Thoracic aorta endothelial cell (primary cell): ENCODE data around the gene MBLAC1. TPM values are rescaled to one million over a fixed set of nuclear protein-coding genes. Genes with fewer than 3 reads are reported as not detected.

Source experiments
- small RNA-seq: library from RNA; depleted of rRNA; stranded (forward); fragments of <200 nt; gene quantifications from one replicate; pipeline ENCODE3, GENCODE V24; 2012
- total RNA-seq: library from RNA; depleted of rRNA; stranded (reverse); fragments of >200 nt; gene quantifications from 2 replicates; pipeline ENCODE4 v1.2.3, GENCODE V29; 2012

Gene MBLAC1
- total RNA-seq = 1.3 and 1.9 TPM in 2 replicates

DNA sequence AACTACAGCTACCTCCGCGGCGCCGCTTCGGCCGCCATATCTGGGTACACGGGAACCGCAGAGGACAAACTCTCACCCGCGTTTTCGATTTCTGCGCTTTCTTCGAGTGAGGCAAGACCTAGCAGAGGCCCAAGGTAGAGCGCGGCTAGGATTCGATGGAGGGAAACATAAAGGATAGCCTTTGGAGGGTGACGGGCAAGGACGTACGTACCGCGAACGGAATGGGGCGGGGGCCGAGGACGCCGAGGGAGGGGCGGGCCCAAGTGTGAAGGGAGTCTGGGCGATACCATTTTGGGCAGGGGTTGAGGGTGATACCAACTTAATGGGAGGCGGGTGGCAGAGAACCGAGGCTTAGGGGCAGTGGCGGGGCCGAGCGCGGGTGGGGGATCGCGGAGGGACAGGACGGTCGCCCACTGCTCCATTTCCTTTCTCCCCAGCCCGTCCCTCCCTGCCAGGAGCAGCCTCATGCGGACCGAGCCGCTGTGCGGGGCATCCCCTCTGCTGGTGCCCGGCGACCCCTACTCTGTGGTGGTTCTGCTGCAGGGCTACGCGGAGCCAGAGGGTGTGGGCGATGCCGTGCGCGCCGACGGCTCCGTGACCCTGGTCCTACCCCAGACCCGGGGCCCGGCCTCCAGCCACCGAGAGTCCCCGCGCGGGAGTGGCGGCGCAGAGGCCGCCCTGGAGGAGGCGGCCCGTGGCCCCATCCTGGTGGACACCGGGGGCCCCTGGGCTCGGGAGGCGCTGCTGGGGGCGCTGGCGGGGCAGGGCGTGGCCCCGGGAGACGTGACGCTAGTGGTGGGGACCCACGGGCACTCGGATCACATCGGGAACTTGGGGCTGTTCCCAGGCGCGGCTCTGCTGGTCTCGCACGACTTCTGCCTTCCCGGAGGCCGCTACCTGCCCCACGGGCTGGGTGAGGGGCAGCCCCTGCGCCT, at the start of gene MBLAC1:
Gene MBLAC1, plus strand, starts transcription at position 37 of the 935 bp plus-strand sequence. Its CDS starts 429 bp downstream, at position 466.

GRCh38 chr7:100081535-100082102, 45.1 kb upstream of the MBLAC1 start, which contains the start of gene ZNF3:
TSS of gene ZNF3 (minus strand) at chr7:100081723. CDS start at chr7:100077357, 4,366 bp downstream.

GRCh38 chr7:100088621-100089457, 37.9 kb upstream of the MBLAC1 start, which contains the start of gene COPS6:
TSS of gene COPS6 (plus strand) at chr7:100088969. CDS start at chr7:100088991, 22 bp downstream.

GRCh38 chr7:100101016-100101862, 25.5 kb upstream of the MBLAC1 start, which contains the start of the genes AP4M1 and MCM7:
TSS of gene AP4M1 (plus strand) at chr7:100101643. CDS start at chr7:100101715, 72 bp downstream.
TSS of gene MCM7 (minus strand) at chr7:100101397. CDS start at chr7:100101294, 103 bp downstream.

DNA sequence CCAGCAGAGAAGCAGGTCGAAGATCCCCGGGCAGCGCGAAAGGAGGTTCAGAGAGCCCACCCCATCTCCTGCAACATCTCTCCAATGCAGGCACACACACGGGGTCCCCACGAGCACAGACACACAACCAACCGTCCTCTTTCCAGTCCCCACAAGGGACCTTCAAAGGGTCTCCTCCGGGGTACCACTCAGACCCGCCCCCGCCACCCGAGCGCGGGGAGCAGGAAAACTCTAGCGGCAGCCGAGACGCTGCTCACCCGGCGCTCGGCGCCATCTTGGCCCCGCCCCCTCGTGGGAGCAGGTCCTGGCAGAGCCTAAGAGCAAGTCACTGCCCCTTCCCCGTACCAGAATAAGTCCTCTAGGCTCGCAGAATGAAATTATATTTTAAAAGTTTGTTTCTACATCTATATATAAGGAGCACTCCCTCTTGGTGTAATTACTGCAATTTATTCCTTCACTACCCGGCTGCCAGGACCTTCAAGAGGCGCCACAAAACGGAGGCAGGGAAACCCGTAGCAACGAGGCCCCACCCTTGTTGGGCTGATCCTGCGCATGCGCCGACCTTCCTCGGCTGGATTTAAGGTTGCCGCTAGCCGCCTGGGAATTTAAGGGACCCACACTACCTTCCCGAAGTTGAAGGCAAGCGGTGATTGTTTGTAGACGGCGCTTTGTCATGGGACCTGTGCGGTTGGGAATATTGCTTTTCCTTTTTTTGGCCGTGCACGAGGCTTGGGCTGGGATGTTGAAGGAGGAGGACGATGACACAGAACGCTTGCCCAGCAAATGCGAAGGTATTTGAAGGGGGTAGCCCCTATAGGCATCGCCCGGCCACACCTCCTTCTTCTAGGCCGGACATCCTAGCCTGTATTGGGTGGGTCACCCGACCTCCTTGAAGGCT, 7.4 kb upstream of the MBLAC1 start, which contains the start of the genes CNPY4 and TAF6:
Gene CNPY4, plus strand, starts transcription at position 563 of the 898 bp plus-strand sequence. Its CDS starts 111 bp downstream, at position 674.
Gene TAF6, minus strand, starts transcription at position 287 of the 898 bp plus-strand sequence. CDS start 5,149 bp downstream, outside the sequence.

DNA sequence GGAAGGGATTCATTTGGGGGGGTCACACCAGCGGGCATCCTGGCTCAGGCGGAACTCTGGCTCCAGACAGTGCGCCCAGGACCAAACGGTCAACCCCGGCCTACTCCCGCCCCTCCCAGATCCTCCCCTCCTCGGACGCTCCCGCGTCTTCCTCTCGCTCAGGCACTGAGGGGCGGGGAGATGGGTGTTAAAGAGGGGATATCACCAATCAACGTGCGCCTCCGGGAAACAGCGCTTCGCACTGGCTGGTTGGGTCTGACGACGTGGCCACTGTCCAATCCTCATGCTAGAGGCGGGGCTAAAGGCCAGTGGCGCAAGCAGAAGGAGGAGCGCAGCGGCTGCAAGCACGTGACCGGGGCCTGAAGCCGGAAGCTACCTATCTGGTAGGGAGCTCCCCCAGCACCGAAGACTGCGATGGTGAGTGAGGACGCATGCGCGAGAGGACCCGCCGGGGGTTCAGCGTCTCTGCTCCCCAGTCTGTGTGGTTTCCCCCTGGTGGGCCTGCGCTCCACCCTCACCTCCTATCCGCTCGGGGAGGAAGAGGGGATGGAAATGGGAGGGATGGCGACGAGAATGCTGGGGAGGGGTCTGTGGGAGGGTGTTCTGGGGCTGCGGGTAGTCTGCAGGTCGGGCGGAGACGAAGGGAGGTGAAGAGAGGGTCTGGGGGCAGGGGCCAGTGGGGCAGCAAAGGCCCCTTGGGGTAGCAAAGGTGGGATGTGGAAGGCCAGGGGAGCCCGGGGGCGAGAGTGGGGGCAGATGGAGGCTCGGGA, 22.0 kb downstream of the MBLAC1 start, which contains the start of gene LAMTOR4:
Gene LAMTOR4, plus strand, starts transcription at position 360 of the 770 bp plus-strand sequence. Its CDS starts 55 bp downstream, at position 415.

GRCh38 chr7:100158229-100159098, 31.7 kb downstream of the MBLAC1 start, which contains the start of gene TRAPPC14:
TSS of gene TRAPPC14 (minus strand) at chr7:100158723. CDS start at chr7:100158499, 224 bp downstream.

GRCh38 chr7:100177045-100178001, 50.6 kb downstream of the MBLAC1 start, which contains the start of the genes GPC2 and STAG3:
TSS of gene GPC2 (minus strand) at chr7:100177381. CDS start at chr7:100177199, 182 bp downstream.
TSS of gene STAG3 (plus strand) at chr7:100177918. CDS start at chr7:100180557, 2,639 bp downstream.

Small RNA genes within 50 kb of the gene (small RNA-seq; reads per million reads assigned to genes)
- 5,521 reads per million, percentile 100 among the genes with 10 or more reads in this experiment for gene MIR106B
- 2,768 reads per million, percentile 100 among the genes with 10 or more reads in this experiment for gene MIR25
- gene MIR93 = 6,845 reads per million, percentile 100 among the genes with 10 or more reads in this experiment

Other genes starting within 250 kb of the MBLAC1 start
- 0.22 and 0.53 TPM in 2 replicates for gene OR2AE1, start 249.9 kb upstream of the MBLAC1 start, total RNA-seq
- gene TRIM4, start 207.4 kb upstream of the MBLAC1 start, total RNA-seq = 22.5 and 28.4 TPM in 2 replicates
- 0.13 TPM in 1 of 2 replicates, not detected in the other for gene GJC3, start 197.3 kb upstream of the MBLAC1 start, total RNA-seq
- not detected in 2 replicates for gene AZGP1, start 150.9 kb upstream of the MBLAC1 start, total RNA-seq
- gene ZKSCAN1, start 111.4 kb upstream of the MBLAC1 start, total RNA-seq = 40.4 and 41.8 TPM in 2 replicates
- gene ZSCAN21, start 77.2 kb upstream of the MBLAC1 start, total RNA-seq = 6.6 and 6.8 TPM in 2 replicates
- 32.5 and 35.1 TPM in 2 replicates for gene ZNF3, start 45.2 kb upstream of the MBLAC1 start, total RNA-seq
- 103 and 116 TPM in 2 replicates for gene COPS6, start 38.0 kb upstream of the MBLAC1 start, total RNA-seq
- 121 and 175 TPM in 2 replicates for gene MCM7, start 25.6 kb upstream of the MBLAC1 start, total RNA-seq
- 14.5 and 18.9 TPM in 2 replicates for gene AP4M1, start 25.3 kb upstream of the MBLAC1 start, total RNA-seq
- 38.8 and 58.2 TPM in 2 replicates for gene TAF6, start 7.6 kb upstream of the MBLAC1 start, total RNA-seq
- gene CNPY4, start 7.3 kb upstream of the MBLAC1 start, total RNA-seq = 18.9 and 21.9 TPM in 2 replicates
- 72.7 and 77.8 TPM in 2 replicates for gene LAMTOR4, start 22.0 kb downstream of the MBLAC1 start, total RNA-seq
- 9.9 and 11.7 TPM in 2 replicates for gene TRAPPC14, start 31.8 kb downstream of the MBLAC1 start, total RNA-seq
- 1.5 and 1.9 TPM in 2 replicates for gene GAL3ST4, start 41.6 kb downstream of the MBLAC1 start, total RNA-seq
- 3.9 and 4.1 TPM in 2 replicates for gene GPC2, start 50.4 kb downstream of the MBLAC1 start, total RNA-seq
- gene STAG3, start 51.0 kb downstream of the MBLAC1 start, total RNA-seq = 0.79 and 3.3 TPM in 2 replicates
- not detected in 2 replicates for gene PVRIG, start 93.0 kb downstream of the MBLAC1 start, total RNA-seq
- gene SPDYE3, start 180.7 kb downstream of the MBLAC1 start, total RNA-seq = not detected in 2 replicates
- gene PILRB, start 231.2 kb downstream of the MBLAC1 start, total RNA-seq = 12.4 and 14.9 TPM in 2 replicates
- gene PILRA, start 246.5 kb downstream of the MBLAC1 start, total RNA-seq = 0.22 and 0.40 TPM in 2 replicates